ENCODE measurements around the gene PDLIM1. TPM values are rescaled to one million over a fixed set of nuclear protein-coding genes. Genes with fewer than 3 reads are reported as not detected.

PDLIM1 gene
- total and polyA plus RNA-seq, 9 of the 15 experiments (the other 6 are each of a cell fraction or from before 2014, with no cell fraction given): 19.8 to 164 (median 39.1) TPM

GRCh38 chr10:95328013-95328412 is 37.2 kb upstream of the PDLIM1 start:
- WGBS (ENCODE audit: insufficient coverage, low coverage, missing lambda C conversion rate): 40% methylated on average over 3 of the region's 3 CpGs
- Histone ChIP-seq H3K4me2 (ENCODE audit: insufficient read depth, low read length) (no peak overlapping the region), H3K27me3 (ENCODE audit: control insufficient read depth in 2 of 2, insufficient read depth in 2 of 2, low read length in 2 of 2) (no peaks in the 10 kb centered on the region), H3K4me1 (replicated peaks in 1 of 2; ENCODE audit: control insufficient read depth in 2 of 2, insufficient read depth in 2 of 2, low read length in 2 of 2) (peaks cover 15 to 21% of the 10 kb centered on the region in 2 experiments; a peak in 4 of 5 replicates), H4K20me1 (replicated peaks; ENCODE audit: control insufficient read depth, insufficient read depth, low read length) (no peaks in the 10 kb centered on the region), H3K9ac (ENCODE audit: insufficient read depth in 1 of 2, low read depth in 2 of 2, low read length in 2 of 2) (no peak overlapping the region), H3K79me2 (ENCODE audit: control insufficient read depth, insufficient read depth, low read length) (no peaks in the 10 kb centered on the region), H2AFZ (ENCODE audit: low read depth, low read length) (no peak overlapping the region), H3K36me3 (ENCODE audit: control insufficient read depth, insufficient read depth, low read length) (no peaks in the 10 kb centered on the region), H3K27ac (ENCODE audit: extremely low read depth, low read depth, low read length) (no peak overlapping the region), H3K9me3 (replicated peaks; ENCODE audit: control insufficient read depth, insufficient read depth, low read depth, low read length) (no peaks in the 10 kb centered on the region), H3K9me1 (ENCODE audit: control insufficient read depth, insufficient read depth, low read length) (peaks cover 2% of the 10 kb centered on the region), H3K4me3 (no peak overlapping the region)
- TF ChIP-seq FUS (optimal IDR thresholded peaks at IDR 0.05; ENCODE audit: low read depth, low read length): no peak
- no peak for TF ChIP-seq ARID2 (IDR thresholded peaks at IDR 0.05)
- TF ChIP-seq, protein P1, sequence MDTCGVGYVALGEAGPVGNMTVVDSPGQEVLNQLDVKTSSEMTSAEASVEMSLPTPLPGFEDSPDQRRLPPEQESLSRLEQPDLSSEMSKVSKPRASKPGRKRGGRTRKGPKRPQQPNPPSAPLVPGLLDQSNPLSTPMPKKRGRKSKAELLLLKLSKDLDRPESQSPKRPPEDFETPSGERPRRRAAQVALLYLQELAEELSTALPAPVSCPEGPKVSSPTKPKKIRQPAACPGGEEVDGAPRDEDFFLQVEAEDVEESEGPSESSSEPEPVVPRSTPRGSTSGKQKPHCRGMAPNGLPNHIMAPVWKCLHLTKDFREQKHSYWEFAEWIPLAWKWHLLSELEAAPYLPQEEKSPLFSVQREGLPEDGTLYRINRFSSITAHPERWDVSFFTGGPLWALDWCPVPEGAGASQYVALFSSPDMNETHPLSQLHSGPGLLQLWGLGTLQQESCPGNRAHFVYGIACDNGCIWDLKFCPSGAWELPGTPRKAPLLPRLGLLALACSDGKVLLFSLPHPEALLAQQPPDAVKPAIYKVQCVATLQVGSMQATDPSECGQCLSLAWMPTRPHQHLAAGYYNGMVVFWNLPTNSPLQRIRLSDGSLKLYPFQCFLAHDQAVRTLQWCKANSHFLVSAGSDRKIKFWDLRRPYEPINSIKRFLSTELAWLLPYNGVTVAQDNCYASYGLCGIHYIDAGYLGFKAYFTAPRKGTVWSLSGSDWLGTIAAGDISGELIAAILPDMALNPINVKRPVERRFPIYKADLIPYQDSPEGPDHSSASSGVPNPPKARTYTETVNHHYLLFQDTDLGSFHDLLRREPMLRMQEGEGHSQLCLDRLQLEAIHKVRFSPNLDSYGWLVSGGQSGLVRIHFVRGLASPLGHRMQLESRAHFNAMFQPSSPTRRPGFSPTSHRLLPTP (IDR thresholded peaks at IDR 0.05; ENCODE audit: borderline replicate concordance, extremely low read depth, insufficient read length): no peak
- TF ChIP-seq CCNT2 (IDR thresholded peaks at IDR 0.05; ENCODE audit: borderline replicate concordance, extremely low read depth, insufficient read length, low read depth, low read length): no peak
- no peak for TF ChIP-seq FOXA3 (CRISPR knock-in tag; conservative IDR thresholded peaks at IDR 0.05 in 1 of 2, IDR thresholded peaks at IDR 0.05 in 1 of 2)
- TF ChIP-seq, protein P2, sequence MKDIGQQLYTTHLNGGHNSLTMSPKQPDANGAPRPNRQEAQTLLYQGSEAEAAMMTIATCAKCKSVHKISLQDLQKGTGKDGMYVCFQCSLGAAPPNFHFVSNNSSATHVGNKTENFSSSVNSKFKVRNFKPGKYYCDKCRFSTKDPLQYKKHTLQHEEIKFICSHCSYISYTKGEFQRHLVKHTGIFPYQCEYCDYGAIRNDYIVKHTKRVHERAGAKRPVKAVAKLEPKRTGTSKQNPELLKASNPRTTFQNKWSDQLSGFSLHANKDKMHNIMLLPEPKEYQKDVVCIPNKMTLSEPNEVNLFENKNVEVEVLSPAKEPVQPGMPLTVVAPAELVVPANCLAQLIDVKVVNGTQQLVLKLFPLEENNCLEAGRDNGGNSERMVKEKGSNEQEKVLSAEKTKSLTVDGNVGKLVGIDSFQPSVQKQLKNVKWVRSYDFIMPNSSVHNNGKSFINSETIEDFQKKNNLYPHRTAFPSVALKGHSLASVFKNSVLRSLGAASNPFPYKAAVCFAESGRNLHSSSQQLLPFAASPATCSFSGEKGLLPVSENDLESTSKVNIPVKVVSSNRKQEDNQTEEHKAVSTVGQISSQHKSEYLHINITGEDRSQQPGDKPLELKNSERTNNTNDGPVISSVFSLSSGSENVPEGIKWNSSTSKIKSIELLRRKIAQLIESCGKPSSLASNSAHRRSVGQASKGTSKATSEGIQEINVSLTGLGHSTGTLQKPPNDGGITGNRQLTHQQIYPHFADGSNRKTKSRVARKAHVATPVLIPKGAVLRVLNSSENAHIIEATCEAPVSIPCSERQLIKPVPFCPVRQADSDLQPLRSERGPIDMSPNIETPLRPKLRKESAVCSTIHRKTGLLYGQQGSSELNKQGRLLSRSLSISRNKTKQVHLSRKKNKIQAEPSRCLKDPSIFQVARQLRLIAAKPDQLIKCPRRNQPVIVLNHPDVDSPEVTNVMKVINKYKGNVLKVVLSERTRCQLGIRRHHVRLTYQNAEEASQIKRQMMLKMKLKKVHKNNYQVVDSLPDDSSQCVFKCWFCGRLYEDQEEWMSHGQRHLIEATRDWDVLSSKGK (CRISPR knock-in tag; IDR thresholded peaks at IDR 0.05): no peak
- no peak for TF ChIP-seq HDAC2 (IDR thresholded peaks at IDR 0.05)
- no peak for TF ChIP-seq HES1 (IDR thresholded peaks at IDR 0.05; ENCODE audit: low read depth)
- TF ChIP-seq ZNF146 (CRISPR knock-in tag; IDR thresholded peaks at IDR 0.05; ENCODE audit: unreplicated experiment): no peak
- TF ChIP-seq CBX8 (IDR thresholded peaks at IDR 0.05; ENCODE audit: borderline replicate concordance, extremely low read depth, low read depth, low read length, poor library complexity, severe bottlenecking): no peak
- no peak for TF ChIP-seq ZNF253 (CRISPR knock-in tag; conservative IDR thresholded peaks at IDR 0.05)
- no peak for TF ChIP-seq HDAC3 (IDR thresholded peaks at IDR 0.05; ENCODE audit: borderline replicate concordance, partially characterized antibody)
- TF ChIP-seq U2AF2 (optimal IDR thresholded peaks at IDR 0.05; ENCODE audit: low read depth, low read length): no peak
- no peak for TF ChIP-seq HNRNPL (IDR thresholded peaks at IDR 0.05; ENCODE audit: low read depth, low read length)
- no peak for TF ChIP-seq RHOXF2B (CRISPR knock-in tag; conservative IDR thresholded peaks at IDR 0.05)
- in situ Hi-C loops (cut with MboI): no loop called here
- ChIA-PET POLR2A (interaction anchor here (0.7 to 1.1 kb wide), 2 partner anchors 19 to 542 kb away, joined by 3 read pairs; no protein-coding TSS in a partner anchor), CTCF (ENCODE audit: low intra/inter-chr PET ratio) (no interaction called here)
- BruUV-seq (replicated peaks): no TSS peak
- intact Hi-C loops (cut with micrococcal nuclease): no loop called here
- DNase-seq (ENCODE audit: extremely low read depth in 1 of 4, low spot score in 3 of 4): no peak
- no peak for ATAC-seq
- no peak for FAIRE-seq

Data from K562 (cell line).